Suppressor macrophage (primary cell): ENCODE results near the gene CCDC149.

Experiments used
- DNase-seq, 4 experiments: peaks; one replicate each; pipeline ENCODE4 v3.0.0-alpha.2; 2020 to 2022
- total RNA-seq, 17 experiments: gene quantifications; one replicate each; lab custom pipeline; 2026; ENCODE audit warnings: mixed read lengths in 6 of 17, inconsistent platforms in 3 of 17; lab: John Stamatoyannopoulos, UW

CCDC149 gene
- 2.6 to 24.7 (median 10.8) reads per million in 17 experiments for total RNA-seq

DNA sequence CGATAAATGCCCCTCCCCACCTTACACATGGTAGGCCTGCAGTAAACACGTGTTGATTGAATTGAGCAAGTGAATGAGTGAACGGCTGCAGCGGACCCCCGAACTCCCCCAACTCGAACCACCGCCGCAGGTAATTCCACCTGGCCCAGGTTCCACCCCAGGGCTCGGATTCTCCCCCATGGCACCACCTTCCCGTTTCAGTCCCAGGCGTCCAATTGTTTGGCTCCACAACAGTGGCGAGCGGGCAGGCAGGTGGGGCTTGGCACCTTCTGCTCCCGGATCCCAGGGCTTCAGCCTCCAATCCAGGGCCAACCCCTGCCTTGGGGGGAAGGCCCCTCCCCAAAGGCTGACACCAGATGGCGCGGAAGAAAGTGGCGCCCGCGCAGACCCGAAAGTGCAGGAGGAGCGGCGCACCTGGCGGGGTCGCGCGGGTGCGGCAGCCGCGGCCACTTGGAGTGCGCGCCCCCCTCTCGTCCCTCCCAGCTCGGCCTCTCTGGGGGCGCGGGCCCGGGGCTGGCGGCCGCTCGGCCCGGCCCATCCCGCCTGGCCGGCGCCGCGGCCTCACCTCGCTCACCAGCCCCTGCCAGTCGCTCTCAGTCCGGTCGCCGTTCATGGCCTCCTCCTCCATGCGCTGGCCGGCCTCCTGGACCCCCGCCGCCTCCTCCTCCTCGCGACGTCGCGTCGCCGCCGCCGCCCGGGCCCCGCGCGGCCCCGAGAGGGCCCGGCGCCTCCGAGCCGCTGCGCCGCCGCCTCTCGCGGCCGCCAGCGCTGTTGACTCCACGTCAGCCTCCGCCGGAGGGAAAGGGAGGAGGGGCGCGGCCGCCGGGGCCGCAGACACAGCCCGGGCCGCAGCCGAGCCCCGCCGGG lies at the start of gene CCDC149:
Gene CCDC149, minus strand, starts transcription at position 791 of the 867 bp plus-strand sequence. Its CDS starts 178 bp downstream, at position 613.
- peak; percentile 62 to 87 (median 76) for DNase-seq

DNA sequence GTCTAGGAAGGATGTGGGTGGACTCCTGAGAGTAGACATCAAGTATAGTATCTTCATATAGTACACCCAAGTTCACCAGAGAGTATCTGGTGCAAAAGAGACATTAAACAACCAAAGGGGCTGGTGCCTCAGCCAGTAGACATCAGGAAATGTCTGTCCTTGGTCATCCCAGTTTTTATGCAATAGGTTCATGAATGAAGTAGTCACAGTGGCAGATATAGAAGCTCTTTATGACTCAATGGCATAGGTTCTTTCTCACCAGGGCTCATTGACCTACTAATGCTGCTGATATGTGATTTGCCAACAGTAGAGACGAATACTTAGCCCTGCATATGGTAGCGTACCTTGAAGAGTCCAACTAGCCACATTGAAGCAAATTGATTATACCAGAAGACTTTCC lies 45.0 kb upstream of the CCDC149 start:
- peak in 1 of 4 experiments; percentile 60 for DNase-seq

- no peak for DNase-seq
These were observed 43.9 kb upstream of the CCDC149 start for GRCh38 chr4:24956763-24957162.

GRCh38 chr4:24956091-24956490 lies 43.2 kb upstream of the CCDC149 start:
- peak in 1 of 4 experiments; percentile 30 for DNase-seq

GRCh38 chr4:24952667-24953066 lies 39.8 kb upstream of the CCDC149 start:
- no peak for DNase-seq

- DNase-seq = no peak
These were observed 37.1 kb upstream of the CCDC149 start for GRCh38 chr4:24949970-24950369.

DNA sequence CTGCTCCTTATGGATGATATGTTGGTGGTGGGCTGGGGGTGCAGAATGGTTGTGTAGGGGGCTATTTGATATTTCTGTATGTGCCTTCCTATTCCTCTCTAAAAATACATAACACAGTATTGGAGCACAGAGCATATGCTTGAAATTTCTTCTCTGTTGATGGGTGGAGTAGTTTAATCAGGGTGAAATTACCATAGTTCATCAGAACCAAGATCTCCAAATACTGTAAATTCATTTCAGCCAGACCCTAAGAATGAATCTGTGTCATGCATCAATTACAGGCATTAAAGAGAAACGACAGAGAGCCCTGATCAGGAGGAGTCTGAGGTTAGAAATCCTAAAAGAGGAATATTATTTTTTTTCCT lies 25.1 kb upstream of the CCDC149 start:
- DNase-seq = no peak

DNA sequence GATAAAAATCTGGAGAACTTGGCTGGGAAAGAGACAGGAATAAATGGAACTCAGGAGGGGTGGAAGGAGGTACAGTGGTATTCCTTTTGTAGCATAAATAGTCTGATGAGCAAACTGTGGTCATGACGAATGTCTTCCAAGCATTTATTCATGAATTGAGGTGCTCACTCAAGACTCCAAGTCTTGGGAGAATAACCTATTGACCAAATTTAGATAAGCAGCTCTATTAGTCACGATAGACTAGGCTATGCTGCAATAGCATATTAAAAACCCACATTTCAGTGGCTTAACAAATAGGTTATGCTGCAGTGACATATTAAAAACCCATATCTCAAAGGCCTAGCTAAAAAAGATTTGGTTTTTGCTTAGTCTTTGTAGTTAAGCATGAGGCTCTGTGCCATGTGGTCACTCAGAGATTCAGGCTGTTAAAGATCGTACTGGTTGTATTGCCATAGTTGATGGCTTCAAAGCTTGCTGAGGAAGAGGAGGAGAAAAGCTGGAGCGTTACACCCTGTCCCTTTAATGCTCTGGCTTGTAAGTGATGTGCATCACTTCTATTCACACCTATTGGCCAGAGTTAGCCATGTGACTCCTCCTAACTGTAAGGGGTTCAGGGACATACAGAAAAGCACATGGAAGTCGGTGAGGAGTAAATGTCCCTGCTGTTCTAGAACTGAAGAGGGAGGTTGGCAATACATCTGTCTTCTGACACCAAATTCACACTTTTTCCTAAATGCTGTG lies 24.5 kb upstream of the CCDC149 start:
- no peak for DNase-seq

- DNase-seq = peak in 2 of 4 experiments; percentile 39 to 41
These were observed 23.0 kb upstream of the CCDC149 start for GRCh38 chr4:24935856-24936255.

DNA sequence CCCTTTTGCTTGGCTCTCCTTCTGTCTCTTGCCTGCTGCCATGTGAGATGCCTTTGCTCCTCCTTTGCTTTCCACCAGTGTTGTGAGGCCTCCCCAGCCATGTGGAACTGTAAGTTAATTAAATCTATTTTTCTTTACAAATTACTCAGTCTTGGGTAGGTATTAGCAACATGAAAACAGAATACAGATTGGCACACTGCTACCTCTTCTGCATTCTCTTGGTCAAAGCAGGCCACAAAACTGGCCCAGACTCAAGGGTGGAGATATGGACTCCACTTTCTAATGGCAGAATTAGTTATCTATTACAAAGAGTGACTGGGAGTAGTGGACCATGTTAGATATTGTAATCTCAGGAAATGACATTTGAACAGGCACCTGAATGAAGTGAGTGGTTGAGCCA lies 21.5 kb upstream of the CCDC149 start:
- no peak for DNase-seq

GRCh38 chr4:24933684-24934275 lies 20.9 kb upstream of the CCDC149 start:
- no peak for DNase-seq

DNA sequence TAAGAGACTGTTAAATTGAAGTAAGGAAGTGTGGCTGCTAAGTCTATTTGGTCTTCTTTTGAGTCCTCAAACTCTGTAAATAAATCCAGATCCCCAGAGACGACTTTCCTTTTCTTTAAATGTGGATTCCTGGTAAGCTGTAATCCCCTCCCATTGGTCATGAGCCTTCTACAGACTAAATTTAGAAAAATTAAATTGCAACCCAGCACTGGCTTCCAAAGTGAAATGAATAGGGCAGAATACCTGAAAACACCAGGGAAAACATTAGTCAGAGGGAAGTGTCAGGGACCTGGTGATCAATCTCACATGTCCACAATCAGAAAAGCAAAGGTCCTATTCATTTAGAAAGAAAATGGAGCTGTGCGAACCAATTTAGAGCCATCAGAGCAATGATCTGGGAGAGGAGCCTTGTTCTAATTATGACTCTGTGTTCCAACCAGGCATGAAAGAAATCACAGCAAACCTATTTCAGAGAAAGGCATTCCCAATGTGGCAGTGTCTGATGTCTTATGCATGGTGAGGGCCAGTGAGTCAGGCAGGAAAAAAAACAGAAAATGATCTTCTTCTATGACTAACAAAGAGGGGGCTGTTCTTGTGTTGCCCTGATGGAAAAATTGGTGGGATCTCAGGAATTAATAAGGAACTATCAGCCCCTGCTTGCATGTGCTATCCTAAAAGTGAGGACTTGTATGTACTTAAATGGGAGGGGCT lies 19.8 kb upstream of the CCDC149 start:
- DNase-seq = no peak

DNA sequence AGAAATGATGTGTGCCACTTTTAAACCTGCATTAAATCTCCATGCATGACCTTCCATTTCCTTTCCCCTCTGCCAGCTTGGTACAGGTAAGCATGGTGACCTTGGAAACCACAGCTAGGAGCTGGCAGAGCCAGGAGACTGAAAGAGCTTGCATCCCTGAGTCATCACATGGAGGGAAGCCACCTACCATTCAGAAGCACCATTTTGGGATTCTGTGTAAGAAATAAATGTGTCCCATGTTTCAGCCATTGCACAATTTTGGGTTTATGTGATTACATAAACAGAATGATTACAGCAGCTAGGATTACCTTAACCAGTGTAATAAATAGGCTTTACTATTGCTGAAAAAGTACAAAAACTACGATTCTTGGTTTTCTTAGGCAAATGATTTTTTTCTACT lies 17.3 kb upstream of the CCDC149 start:
- DNase-seq = peak; percentile 30 to 74 (median 62)

DNA sequence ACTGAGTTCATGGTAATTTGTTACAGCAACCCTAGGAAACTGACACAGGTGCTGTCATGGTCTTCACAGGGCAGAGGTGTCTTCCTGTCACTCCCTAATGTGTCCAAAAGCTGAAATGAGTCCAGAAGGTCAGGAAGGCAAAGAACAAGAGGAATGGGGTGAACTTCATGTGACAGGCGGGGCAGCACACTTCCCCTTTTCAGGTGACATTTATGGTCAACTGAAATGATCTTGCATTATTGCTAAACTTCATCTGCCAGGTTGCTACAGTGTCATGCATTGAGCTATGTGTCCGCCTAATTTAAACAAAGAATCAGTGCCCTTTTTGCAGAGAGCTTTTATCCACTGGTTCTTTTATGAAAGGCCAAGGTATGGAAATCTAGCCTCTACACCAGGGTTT lies 15.9 kb upstream of the CCDC149 start:
- peak; percentile 34 to 68 (median 50) for DNase-seq

GRCh38 chr4:24927049-24927448 lies 14.2 kb upstream of the CCDC149 start:
- DNase-seq = peak in 2 of 4 experiments; percentile 44 to 52

GRCh38 chr4:24924309-24924781 lies 11.5 kb upstream of the CCDC149 start:
- peak in 2 of 4 experiments; percentile 24 to 47 for DNase-seq

GRCh38 chr4:24923550-24923949 lies 10.7 kb upstream of the CCDC149 start:
- DNase-seq = no peak

GRCh38 chr4:24923002-24923401 lies 10.2 kb upstream of the CCDC149 start:
- DNase-seq = no peak

- DNase-seq = no peak
These were observed 9.6 kb upstream of the CCDC149 start for GRCh38 chr4:24922416-24922815.

GRCh38 chr4:24921491-24921890 lies 8.6 kb upstream of the CCDC149 start:
- DNase-seq = no peak

- no peak for DNase-seq
These were observed 7.2 kb upstream of the CCDC149 start for GRCh38 chr4:24920008-24920407.

DNA sequence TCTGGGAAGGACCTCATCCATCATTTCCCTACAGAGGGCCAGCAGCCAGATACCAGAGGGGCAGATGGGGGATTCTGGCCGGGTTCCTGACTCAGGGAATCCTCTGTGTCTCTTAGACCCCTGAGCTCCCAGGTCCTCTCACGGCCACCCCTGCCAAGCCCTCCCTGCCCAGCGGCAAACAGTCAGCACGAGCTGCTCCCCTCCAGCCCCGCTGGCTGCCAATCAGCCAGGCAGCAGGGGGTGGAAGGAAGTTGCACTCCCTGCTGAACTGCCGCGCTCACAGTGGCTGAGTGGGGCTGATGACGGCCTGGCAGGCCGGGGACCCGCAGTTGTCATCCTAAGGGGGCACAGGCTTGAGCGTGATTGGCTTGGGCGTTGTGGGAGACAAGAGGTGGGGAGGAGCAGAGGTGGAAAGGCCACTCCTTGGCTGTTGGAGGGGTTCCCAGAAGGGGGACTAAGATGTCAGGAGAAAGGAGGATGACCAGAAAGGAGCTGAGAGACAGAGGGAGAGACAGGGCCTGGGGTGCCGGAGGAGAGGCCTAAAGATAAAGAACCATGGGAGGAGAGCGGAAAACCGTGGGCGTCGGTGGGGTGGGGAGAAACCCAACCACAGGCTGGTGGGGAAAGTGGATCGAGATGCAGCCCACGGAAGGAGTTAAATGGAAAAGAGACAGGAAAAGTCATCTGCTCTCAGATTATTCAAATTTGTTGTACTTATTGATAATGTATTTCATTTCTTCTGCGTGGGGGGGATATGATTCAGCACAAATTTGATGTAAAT lies 4.4 kb upstream of the CCDC149 start:
- DNase-seq = no peak
